A549 (cell line): ENCODE data around the gene ABCB11. TPM values are rescaled to one million over a fixed set of nuclear protein-coding genes. Genes with fewer than 3 reads are reported as not detected.
A peak's percentile ranks its signal among the peaks of the same experiment; 100 is the strongest.

Source experiments
- ATAC-seq, 2 experiments: fragments of 200-7000 bp in 1 of 2; fragments of >200 bp in 1 of 2; cut with Nextera tagmentation in 1 of 2; cut with Tn5 transposase in 1 of 2; 3 replicates each; pipeline versions ENCODE4 v1.8.0 to v1.9.1; 2018 to 2020; ENCODE audit warnings: mild to moderate bottlenecking in 1 of 2, moderate library complexity in 1 of 2
- CTCF ChIA-PET: fragments of 300-600 bp; sonication (Branson Sonifier 250); formaldehyde crosslinking; extraction: SDS; loops from one replicate; lab custom pipeline; 2021; ENCODE audit warnings: antibody characterized with exemption, inconsistent platforms; lab: Yijun Ruan, JAX
- POLR2A ChIA-PET: fragments of 350-600 bp; formaldehyde crosslinking; extraction: SDS; loops from one replicate; lab custom pipeline; 2021; ENCODE audit warnings: antibody characterized with exemption, inconsistent platforms; lab: Yijun Ruan, JAX
- DNase-seq, 2 experiments: peaks; one replicate each; pipeline versions ENCODE4 v3.0.0 to v3.0.0-alpha.2; 2011 to 2016; ENCODE audit warnings: low read depth in 1 of 2, low spot score in 1 of 2
- FAIRE-seq: peaks from 2 replicates; lab custom pipeline; 2011; peaks lifted over from hg19 to GRCh38; lab: Jason Lieb, UNC
- H3K27ac ChIP-seq, 2 experiments: fragments of >200 bp; sonication (Bioruptor Twin); formaldehyde crosslinking; 3 replicates each; pipeline ENCODE4 v1.5.1; 2016 to 2017
- H3K4me1 ChIP-seq: fragments of >200 bp; sonication (Bioruptor Twin); formaldehyde crosslinking; 3 replicates; pipeline ENCODE4 v1.6.1; 2016
- H3K4me2 ChIP-seq: fragments of >200 bp; sonication (Bioruptor Twin); formaldehyde crosslinking; 3 replicates; pipeline ENCODE4 v1.6.1; 2016
- H3K4me3 ChIP-seq: fragments of >200 bp; sonication (Bioruptor Twin); formaldehyde crosslinking; 3 replicates; pipeline ENCODE4 v1.5.1; 2016
- H3K9me3 ChIP-seq: fragments of >200 bp; sonication (Bioruptor Twin); formaldehyde crosslinking; 3 replicates; pipeline ENCODE4 v1.6.1; 2016
- CHD4 ChIP-seq: fragments of 200-600 bp; sonication (generic); IDR thresholded peaks from 2 replicates; pipeline ENCODE4 v1.6.1; 2016; ENCODE audit warnings: antibody characterized with exemption, mild to moderate bottlenecking, borderline replicate concordance
- EHF ChIP-seq: fragments of 250-450 bp; sonication (Bioruptor Pico); IDR thresholded peaks from 2 replicates; pipeline ENCODE4 v1.5.0; 2020; ENCODE audit warnings: mild to moderate bottlenecking
- ELK1 ChIP-seq: fragments of 150-350 bp; IDR thresholded peaks from 2 replicates; pipeline ENCODE4 v1.6.1; 2014; ENCODE audit warnings: low read depth, mild to moderate bottlenecking, low read length
- FOXS1 ChIP-seq: fragments of 250-450 bp; sonication (Bioruptor Pico); IDR thresholded peaks from 2 replicates; pipeline ENCODE4 v1.5.0; 2020; ENCODE audit warnings: mild to moderate bottlenecking, moderate library complexity
- HES2 ChIP-seq: fragments of >200 bp; sonication (Bioruptor Twin); formaldehyde crosslinking; IDR thresholded peaks from 2 replicates; pipeline ENCODE4 v1.6.1; 2016
- HMGXB4 ChIP-seq: fragments of 250-450 bp; sonication (Bioruptor Pico); IDR thresholded peaks from 2 replicates; pipeline ENCODE4 v1.5.0; 2021; ENCODE audit warnings: mild to moderate bottlenecking, moderate library complexity, borderline replicate concordance
- HOXB13 ChIP-seq: fragments of 250-450 bp; sonication (Bioruptor Pico); IDR thresholded peaks from 2 replicates; pipeline ENCODE4 v1.5.0; 2020; ENCODE audit warnings: low read depth, mild to moderate bottlenecking, moderate library complexity
- KDM1A ChIP-seq: fragments of 200-600 bp; sonication (generic); IDR thresholded peaks from 2 replicates; pipeline ENCODE4 v1.6.1; 2016; ENCODE audit warnings: low read depth, mild to moderate bottlenecking
- MAFK ChIP-seq: fragments of 450-650 bp; IDR thresholded peaks from 2 replicates; pipeline ENCODE4 v1.6.1; 2014; ENCODE audit not compliant: partially characterized antibody
- NFE2L2 ChIP-seq: fragments of 150-350 bp; conservative IDR thresholded peaks from 2 replicates; pipeline ENCODE4 v1.6.1; 2014; ENCODE audit warnings: low read length
- PBX3 ChIP-seq: IDR thresholded peaks from 2 replicates; pipeline ENCODE4 v1.6.1; 2012
- RAD21 ChIP-seq, 2 experiments: fragments of >200 bp in 1 of 2; sonication (Bioruptor Twin) in 1 of 2; formaldehyde crosslinking in 1 of 2; IDR thresholded peaks in 1 of 2; conservative IDR thresholded peaks in 1 of 2; 2 replicates in 1 of 2; 3 replicates in 1 of 2; pipeline ENCODE4 v1.6.1; 2012 to 2018; ENCODE audit warnings: inconsistent platforms in 1 of 2
- RCOR1 ChIP-seq: fragments of 150-350 bp; IDR thresholded peaks from 2 replicates; pipeline ENCODE4 v1.6.1; 2014; ENCODE audit warnings: antibody characterized with exemption, low read length, low read depth
- RFX5 ChIP-seq: fragments of 450-650 bp; IDR thresholded peaks from 2 replicates; pipeline ENCODE4 v1.7.1; 2014; ENCODE audit warnings: antibody characterized with exemption, mild to moderate bottlenecking, moderate library complexity
- SREBF2 ChIP-seq: fragments of 450-650 bp; IDR thresholded peaks from 2 replicates; pipeline ENCODE4 v1.6.1; 2014; ENCODE audit warnings: mild to moderate bottlenecking, moderate library complexity
- TFCP2L1 ChIP-seq: fragments of 250-450 bp; sonication (Bioruptor Pico); IDR thresholded peaks from 2 replicates; pipeline ENCODE4 v1.5.0; 2021; ENCODE audit warnings: mild to moderate bottlenecking
- ZNF302 ChIP-seq: fragments of 250-450 bp; sonication (Bioruptor Pico); IDR thresholded peaks from 2 replicates; pipeline ENCODE4 v1.9.0; 2021; ENCODE audit warnings: inconsistent platforms, mild to moderate bottlenecking, moderate library complexity
- ZSCAN20 ChIP-seq: fragments of 250-450 bp; sonication (Bioruptor Pico); IDR thresholded peaks from 2 replicates; pipeline ENCODE4 v1.8.0; 2022; ENCODE audit warnings: mild to moderate bottlenecking, moderate library complexity
- WGBS: methylation state at CpG from one replicate; pipeline ENCODE4 v1.1.6; 2017; ENCODE audit errors: missing lambda C conversion rate; 5-methylcytosine and 5-hydroxymethylcytosine counted together
- polyA plus RNA-seq, 4 experiments: library from polyadenylated mRNA; depleted of rRNA in 3 of 4; stranded (reverse); fragments of >200 nt; fragmentation: RNase III in 1 of 4; extraction: RNeasy Plus Mini Kit Qiagen cat#74134 plus additional on column Dnase treatment in 1 of 4; gene quantifications; 2 replicates in 3 of 4; 3 replicates in 1 of 4; pipeline ENCODE4 v1.2.3, GENCODE V29; 2011 to 2017
- TF ChIP-seq, protein P1 (sequence below): fragments of >200 bp; sonication (Bioruptor Twin); formaldehyde crosslinking; IDR thresholded peaks from 3 replicates; pipeline ENCODE4 v1.6.1; 2016

The ABCB11 gene
- polyA plus RNA-seq, 2 of the 4 experiments (the other 2 are of a cell fraction), result not detected

DNA sequence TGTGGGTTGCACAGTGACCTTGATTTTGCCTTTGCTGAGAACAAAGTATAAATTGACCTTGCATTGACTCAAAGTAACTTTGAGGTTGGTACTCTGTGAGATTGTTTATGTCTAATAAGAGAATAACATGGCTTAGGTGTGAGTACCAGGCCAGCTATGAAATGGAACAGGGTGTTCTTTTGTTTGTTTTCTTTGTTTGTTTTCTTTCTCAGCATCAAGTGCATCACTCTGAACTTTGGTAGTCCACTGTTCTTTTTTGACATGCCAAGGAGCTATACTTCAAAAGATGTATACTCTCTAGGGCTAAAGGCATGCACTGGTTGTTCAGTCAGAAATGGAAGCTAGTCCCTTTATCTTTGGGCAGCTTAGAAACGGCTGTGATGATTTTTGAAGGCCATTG, 5.1 kb downstream of the ABCB11 start:
- WGBS, result 5% methylated on average over 1 of the region's 1 CpG
- no peak for FAIRE-seq
- TF ChIP-seq SREBF2 (no peak), KDM1A (no peak), HOXB13 (CRISPR knock-in tag) (no peak), CHD4 (no peak), RFX5 (no peak), ELK1 (no peak), PBX3 (no peak), RCOR1 (no peak), FOXS1 (CRISPR knock-in tag) (no peak)
- TF ChIP-seq, protein P1, sequence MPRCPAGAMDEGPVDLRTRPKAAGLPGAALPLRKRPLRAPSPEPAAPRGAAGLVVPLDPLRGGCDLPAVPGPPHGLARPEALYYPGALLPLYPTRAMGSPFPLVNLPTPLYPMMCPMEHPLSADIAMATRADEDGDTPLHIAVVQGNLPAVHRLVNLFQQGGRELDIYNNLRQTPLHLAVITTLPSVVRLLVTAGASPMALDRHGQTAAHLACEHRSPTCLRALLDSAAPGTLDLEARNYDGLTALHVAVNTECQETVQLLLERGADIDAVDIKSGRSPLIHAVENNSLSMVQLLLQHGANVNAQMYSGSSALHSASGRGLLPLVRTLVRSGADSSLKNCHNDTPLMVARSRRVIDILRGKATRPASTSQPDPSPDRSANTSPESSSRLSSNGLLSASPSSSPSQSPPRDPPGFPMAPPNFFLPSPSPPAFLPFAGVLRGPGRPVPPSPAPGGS, result no peak
- TF ChIP-seq, all 56 proteins: peak for 0
- Histone ChIP-seq H3K4me2 (no peak overlapping the region), H3K4me3 (no peak overlapping the region), H3K4me1 (peaks cover 8% of the 10 kb centered on the region; the same call in 1 of the 3 replicates), H3K9me3 (no peaks in the 10 kb centered on the region), H3K27ac (peak overlapping the region in 1 of 2 experiments; percentile 16; a peak in 1 of 6 replicates)
- ChIA-PET POLR2A (interaction anchor here (0.5 kb wide), 1 partner anchor 57 kb away, joined by 3 read pairs; no protein-coding TSS in a partner anchor), CTCF (no interaction called here)
- DNase-seq, result no peak
- no peak for ATAC-seq

DNA sequence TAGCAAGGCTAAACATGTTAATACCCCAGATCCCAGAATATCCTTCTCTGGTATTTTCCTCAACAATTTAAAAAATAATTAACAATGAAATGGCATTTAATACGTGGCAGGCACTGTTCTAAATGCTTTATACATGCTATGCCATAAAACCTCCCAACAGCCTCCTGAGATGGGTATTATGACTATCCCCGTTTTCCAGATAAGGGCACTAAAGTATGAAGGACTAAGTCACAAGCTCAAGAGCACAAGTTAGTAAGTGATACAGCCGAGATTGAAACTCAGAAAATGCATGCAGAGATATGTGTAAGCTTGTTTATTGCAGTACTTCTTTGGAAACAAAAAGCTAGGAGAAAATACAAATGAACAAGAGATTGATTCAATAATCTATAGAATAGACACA, 8.0 kb downstream of the ABCB11 start:
- FAIRE-seq (no peak), ATAC-seq (no peak), DNase-seq (no peak)
- H3K27ac ChIP-seq, result no peak overlapping the region
- peaks cover 8% of the 10 kb centered on the region; the same call in 1 of the 3 replicates for H3K4me1 ChIP-seq
- 40% methylated on average over 3 of the region's 3 CpGs for WGBS
- ChIA-PET CTCF (no interaction called here), POLR2A (no interaction called here)
- H3K9me3 ChIP-seq, result no peaks in the 10 kb centered on the region
- H3K4me2 ChIP-seq, result no peak overlapping the region
- TF ChIP-seq NFE2L2 (no peak), ZNF302 (CRISPR knock-in tag) (no peak), RCOR1 (no peak), TFCP2L1 (CRISPR knock-in tag) (no peak), HES2 (no peak), ZSCAN20 (CRISPR knock-in tag) (no peak), EHF (CRISPR knock-in tag) (no peak), MAFK (no peak), HMGXB4 (no peak), RAD21 (conservative IDR thresholded peaks at IDR 0.05 in 1 of 2, IDR thresholded peaks at IDR 0.05 in 1 of 2) (no peak), PBX3 (no peak)
- no peak overlapping the region for H3K4me3 ChIP-seq
